ENCODE results near the gene ENPEP. TPM values are rescaled to one million over a fixed set of nuclear protein-coding genes. Genes with fewer than 3 reads are reported as not detected.

The ENPEP gene
- total and polyA plus RNA-seq, 8 donors: 0.19 to 11.9 (median 0.45) TPM; not detected in 1

GRCh38 chr4:110595583-110595982, 119.6 kb downstream of the ENPEP start:
- no peak for TF ChIP-seq POLR2AphosphoS5 (IDR thresholded peaks at IDR 0.05)
- TF ChIP-seq CTCF (IDR thresholded peaks at IDR 0.05): no peak
- TF ChIP-seq POLR2A (IDR thresholded peaks at IDR 0.05): no peak
- TF ChIP-seq EP300 (IDR thresholded peaks at IDR 0.05): no peak
- DNase-seq: no peak
- intact Hi-C loops (cut with DNase I; ENCODE audit: low total_unique reads): no loop called here
- no peak overlapping the region for H3K4me3 ChIP-seq
- H3K27me3 ChIP-seq: peaks cover 0 to 9% (median 0%) of the 10 kb centered on the region in 3 donors
- H3K27ac ChIP-seq: no peak overlapping the region
- H3K4me1 ChIP-seq: no peaks in the 10 kb centered on the region
- H3K9me3 ChIP-seq: peaks cover 0 to 21% (median 15%) of the 10 kb centered on the region in 4 donors
- WGBS, 5 donors: 61 to 86% (median 75%) methylated on average over 1 of the region's 1 CpG
- H3K36me3 ChIP-seq: no peaks in the 10 kb centered on the region

- Histone ChIP-seq H3K9me3 (peaks cover 0 to 21% (median 15%) of the 10 kb centered on the region in 4 donors), H3K36me3 (no peaks in the 10 kb centered on the region), H3K27ac (no peak overlapping the region), H3K27me3 (peaks cover 0 to 14% (median 0%) of the 10 kb centered on the region in 3 donors), H3K4me3 (no peak overlapping the region), H3K4me1 (no peaks in the 10 kb centered on the region)
- no peak for DNase-seq
- 80 to 92% (median 85%) methylated on average over 2 of the region's 2 CpGs for WGBS, 5 donors
- intact Hi-C loops (cut with DNase I; ENCODE audit: low total_unique reads): no loop called here
- TF ChIP-seq POLR2AphosphoS5 (IDR thresholded peaks at IDR 0.05) (no peak), EP300 (IDR thresholded peaks at IDR 0.05) (no peak), CTCF (IDR thresholded peaks at IDR 0.05) (no peak), POLR2A (IDR thresholded peaks at IDR 0.05) (no peak)
These were observed 120.5 kb downstream of the ENPEP start for GRCh38 chr4:110596431-110596830.

GRCh38 chr4:110597582-110597981, 121.6 kb downstream of the ENPEP start:
- TF ChIP-seq POLR2AphosphoS5 (IDR thresholded peaks at IDR 0.05) (no peak), CTCF (IDR thresholded peaks at IDR 0.05) (no peak), POLR2A (IDR thresholded peaks at IDR 0.05) (no peak), EP300 (IDR thresholded peaks at IDR 0.05) (no peak)
- Histone ChIP-seq H3K9me3 (peaks cover 0 to 21% (median 15%) of the 10 kb centered on the region in 4 donors), H3K27me3 (peaks cover 0 to 14% (median 0%) of the 10 kb centered on the region in 3 donors), H3K4me1 (no peaks in the 10 kb centered on the region), H3K36me3 (no peaks in the 10 kb centered on the region), H3K4me3 (no peak overlapping the region), H3K27ac (no peak overlapping the region)
- intact Hi-C loops (cut with DNase I; ENCODE audit: low total_unique reads): no loop called here
- no peak for DNase-seq

- no peaks in the 10 kb centered on the region for H3K4me1 ChIP-seq
- no peak for DNase-seq
- no peak overlapping the region for H3K4me3 ChIP-seq
- no peak overlapping the region for H3K27ac ChIP-seq
- peaks cover 0 to 14% (median 0%) of the 10 kb centered on the region in 3 donors for H3K27me3 ChIP-seq
- no peaks in the 10 kb centered on the region for H3K36me3 ChIP-seq
- TF ChIP-seq POLR2A (IDR thresholded peaks at IDR 0.05) (no peak), POLR2AphosphoS5 (IDR thresholded peaks at IDR 0.05) (no peak), EP300 (IDR thresholded peaks at IDR 0.05) (no peak), CTCF (IDR thresholded peaks at IDR 0.05) (no peak)
- peaks cover 0 to 6% (median 1%) of the 10 kb centered on the region in 4 donors for H3K9me3 ChIP-seq
- intact Hi-C loops (cut with DNase I; ENCODE audit: low total_unique reads): no loop called here
- WGBS, 5 donors: 91 to 98% (median 92%) methylated on average over 2 of the region's 2 CpGs
These were observed 126.1 kb downstream of the ENPEP start for GRCh38 chr4:110602061-110602460.

All from stomach (tissue), 9 donors.